Fibroblast of lung (primary cell): Measurements from ENCODE around the gene LYSMD3. TPM values are rescaled to one million over a fixed set of nuclear protein-coding genes. Genes with fewer than 3 reads are reported as not detected.

Experiments used
- DNase-seq, 2 donors: peaks; one replicate each; pipeline versions ENCODE4 v3.0.0 to v3.0.0-alpha.2; 2010; ENCODE audit warnings: low read depth in 2 of 2
- H2AFZ ChIP-seq: 2 replicates; pipeline ENCODE4 v1.5.1; 2012; ENCODE audit warnings: low read length, control low read depth, inconsistent platforms
- H3K27ac ChIP-seq: 2 replicates; pipeline ENCODE4 v1.5.1; 2011; ENCODE audit warnings: low read length, control low read depth; ENCODE audit not compliant: insufficient read depth
- H3K27me3 ChIP-seq: 2 replicates; pipeline ENCODE4 v1.5.1; 2011; ENCODE audit warnings: mild to moderate bottlenecking, low read length; ENCODE audit not compliant: control insufficient read depth, insufficient read depth
- H3K36me3 ChIP-seq: 2 replicates; pipeline ENCODE4 v1.5.1; 2011; ENCODE audit warnings: low read length; ENCODE audit not compliant: control insufficient read depth, insufficient read depth
- H3K4me1 ChIP-seq: 2 replicates; pipeline ENCODE4 v1.5.1; 2011; ENCODE audit warnings: low read length; ENCODE audit not compliant: control insufficient read depth, insufficient read depth; ENCODE audit errors: extremely low read depth
- H3K4me2 ChIP-seq: 2 replicates; pipeline ENCODE4 v1.5.1; 2011; ENCODE audit warnings: low read length, control low read depth; ENCODE audit not compliant: insufficient read depth; ENCODE audit errors: extremely low read depth
- H3K4me3 ChIP-seq, 4 experiments: fragments of 200-600 bp in 1 of 4; sonication (generic) in 1 of 4; replicated peaks in 1 of 4; 2 replicates each; pipeline ENCODE4 v1.5.1; 2011 to 2016; ENCODE audit warnings: low read length in 4 of 4, low read depth in 3 of 4, mild to moderate bottlenecking in 3 of 4, control low read depth in 2 of 4, inconsistent platforms in 1 of 4, mixed read lengths in 1 of 4; ENCODE audit not compliant: insufficient read depth in 1 of 4; ENCODE audit errors: control extremely low read depth in 1 of 4
- H3K79me2 ChIP-seq: 2 replicates; pipeline ENCODE4 v1.5.1; 2012; ENCODE audit warnings: mild to moderate bottlenecking, low read length, inconsistent platforms; ENCODE audit not compliant: control insufficient read depth, insufficient read depth
- H3K9ac ChIP-seq: 2 replicates; pipeline ENCODE4 v1.5.1; 2011; ENCODE audit warnings: mild to moderate bottlenecking, low read length, control low read depth; ENCODE audit not compliant: insufficient read depth
- H3K9me3 ChIP-seq: 2 replicates; pipeline ENCODE4 v1.5.1; 2012; ENCODE audit warnings: low read depth, low read length; ENCODE audit not compliant: control insufficient read depth, insufficient read depth
- H4K20me1 ChIP-seq: 2 replicates; pipeline ENCODE4 v1.5.1; 2011; ENCODE audit warnings: low read length; ENCODE audit not compliant: control insufficient read depth, insufficient read depth; ENCODE audit errors: extremely low read depth
- EZH2 ChIP-seq: IDR thresholded peaks from 2 replicates; pipeline ENCODE4 v1.5.1; 2012; ENCODE audit warnings: low read length, control low read depth, mild to moderate bottlenecking; ENCODE audit errors: missing control alignments
- polyA plus RNA-seq, 2 donors: library from polyadenylated mRNA; depleted of rRNA in 1 of 2; stranded (reverse) in 1 of 2; unstranded in 1 of 2; fragments of >200 nt; gene quantifications; 2 replicates each; pipeline ENCODE4 v1.2.1, GENCODE V29; 2011 to 2012; ENCODE audit warnings: missing spikeins in 1 of 2
- total RNA-seq: library from RNA; depleted of rRNA; stranded (reverse); fragments of >200 nt; gene quantifications from 2 replicates; pipeline ENCODE4 v1.2.1, GENCODE V29; 2014
- TF ChIP-seq, protein P1 (sequence below), 2 donors: IDR thresholded peaks in 1 of 2; conservative IDR thresholded peaks in 1 of 2; 1 replicate in 1 of 2; 2 replicates in 1 of 2; pipeline ENCODE4 v1.5.1; 2011 to 2012; ENCODE audit warnings: low read length in 2 of 2, control low read depth in 1 of 2, inconsistent platforms in 1 of 2, low read depth in 1 of 2, mild to moderate bottlenecking in 1 of 2

LYSMD3 gene
- total and polyA plus RNA-seq, 2 donors (not counting 1 experiment from before 2014, with no cell fraction given) = 17.0 to 30.0 TPM

DNA sequence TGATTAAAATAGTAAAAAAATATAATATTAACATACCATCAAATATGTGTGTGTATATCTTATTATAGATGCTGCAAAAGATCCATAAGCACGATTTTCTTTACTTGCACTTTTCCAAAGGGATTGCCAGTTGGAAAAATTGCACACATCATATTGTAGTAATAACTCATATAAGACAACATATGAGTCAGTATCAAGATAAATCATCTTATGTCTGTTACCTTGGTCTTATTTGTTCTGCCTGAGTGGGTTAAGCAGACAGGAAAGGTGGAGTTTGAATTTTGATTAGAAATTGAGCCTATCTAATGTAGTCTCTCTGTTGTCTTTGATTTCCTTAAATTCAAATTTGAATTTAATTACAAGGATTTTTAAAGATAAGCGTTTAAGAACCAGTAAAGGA, 24.6 kb downstream of the LYSMD3 start:
- DNase-seq = peak in 1 of 2 donors; percentile 25
- H3K9ac ChIP-seq = no peak overlapping the region
- no peaks in the 10 kb centered on the region for H3K9me3 ChIP-seq
- H4K20me1 ChIP-seq = no peaks in the 10 kb centered on the region
- H3K4me2 ChIP-seq = no peak overlapping the region
- no peak overlapping the region for H3K27ac ChIP-seq
- H3K4me3 ChIP-seq = no peak overlapping the region
- H3K4me1 ChIP-seq = no peaks in the 10 kb centered on the region
- TF ChIP-seq, protein P1, sequence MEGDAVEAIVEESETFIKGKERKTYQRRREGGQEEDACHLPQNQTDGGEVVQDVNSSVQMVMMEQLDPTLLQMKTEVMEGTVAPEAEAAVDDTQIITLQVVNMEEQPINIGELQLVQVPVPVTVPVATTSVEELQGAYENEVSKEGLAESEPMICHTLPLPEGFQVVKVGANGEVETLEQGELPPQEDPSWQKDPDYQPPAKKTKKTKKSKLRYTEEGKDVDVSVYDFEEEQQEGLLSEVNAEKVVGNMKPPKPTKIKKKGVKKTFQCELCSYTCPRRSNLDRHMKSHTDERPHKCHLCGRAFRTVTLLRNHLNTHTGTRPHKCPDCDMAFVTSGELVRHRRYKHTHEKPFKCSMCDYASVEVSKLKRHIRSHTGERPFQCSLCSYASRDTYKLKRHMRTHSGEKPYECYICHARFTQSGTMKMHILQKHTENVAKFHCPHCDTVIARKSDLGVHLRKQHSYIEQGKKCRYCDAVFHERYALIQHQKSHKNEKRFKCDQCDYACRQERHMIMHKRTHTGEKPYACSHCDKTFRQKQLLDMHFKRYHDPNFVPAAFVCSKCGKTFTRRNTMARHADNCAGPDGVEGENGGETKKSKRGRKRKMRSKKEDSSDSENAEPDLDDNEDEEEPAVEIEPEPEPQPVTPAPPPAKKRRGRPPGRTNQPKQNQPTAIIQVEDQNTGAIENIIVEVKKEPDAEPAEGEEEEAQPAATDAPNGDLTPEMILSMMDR (conservative IDR thresholded peaks at IDR 0.05 in 1 of 2, IDR thresholded peaks at IDR 0.05 in 1 of 2; ENCODE audit: low read depth in 1 of 2, low read length in 2 of 2) = no peak
- TF ChIP-seq EZH2 = no peak
- H3K36me3 ChIP-seq = no peaks in the 10 kb centered on the region
- H2AFZ ChIP-seq = no peak overlapping the region
- no peaks in the 10 kb centered on the region for H3K27me3 ChIP-seq
- H3K79me2 ChIP-seq = no peaks in the 10 kb centered on the region

DNA sequence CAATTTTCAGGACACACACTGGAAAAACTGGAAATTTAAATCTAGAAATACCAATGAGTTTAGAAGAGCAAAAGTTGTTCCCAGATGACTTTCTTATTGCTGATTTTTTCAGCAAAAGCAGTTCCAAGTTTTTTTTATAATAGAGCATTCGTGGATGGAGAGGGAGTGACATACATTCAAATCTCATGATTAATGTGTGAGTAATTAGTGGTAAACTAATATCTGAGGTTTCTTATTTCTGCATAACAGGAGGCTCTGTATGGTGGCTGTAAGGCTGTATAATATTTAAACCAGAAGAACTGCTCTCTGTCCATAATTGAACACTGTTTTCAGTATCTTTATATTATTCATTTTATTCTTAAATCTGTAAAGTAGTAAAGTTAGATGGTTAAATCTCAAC, 25.8 kb downstream of the LYSMD3 start:
- Histone ChIP-seq H3K27ac (no peak overlapping the region), H3K9ac (no peak overlapping the region), H3K27me3 (no peaks in the 10 kb centered on the region), H3K4me2 (no peak overlapping the region), H3K36me3 (no peaks in the 10 kb centered on the region), H4K20me1 (no peaks in the 10 kb centered on the region), H3K4me3 (no peak overlapping the region), H3K9me3 (no peaks in the 10 kb centered on the region), H2AFZ (no peak overlapping the region), H3K4me1 (no peaks in the 10 kb centered on the region), H3K79me2 (no peaks in the 10 kb centered on the region)
- peak in 1 of 2 donors; percentile 30 for DNase-seq
- TF ChIP-seq, protein P1 (conservative IDR thresholded peaks at IDR 0.05 in 1 of 2, IDR thresholded peaks at IDR 0.05 in 1 of 2; ENCODE audit: low read depth in 1 of 2, low read length in 2 of 2) = no peak
- no peak for TF ChIP-seq EZH2

DNA sequence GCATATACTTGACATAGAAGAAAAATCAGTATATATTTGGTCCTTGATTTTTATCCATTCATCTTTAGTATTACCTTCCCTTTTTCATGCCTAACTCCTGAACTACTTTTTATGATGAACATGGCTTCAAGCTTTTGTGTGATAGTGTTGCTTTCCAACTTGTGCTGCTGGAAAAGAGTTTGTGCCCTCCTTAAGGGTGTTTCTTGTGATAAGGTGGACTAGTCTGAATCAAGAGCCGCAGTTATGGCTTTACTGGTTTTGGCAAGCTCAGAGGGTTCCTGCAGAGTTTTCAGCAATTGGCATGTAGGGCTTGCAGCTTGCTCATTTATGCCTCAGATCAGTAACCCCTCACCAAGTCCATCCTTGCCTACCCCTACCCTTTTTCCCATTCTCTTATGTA, 34.2 kb downstream of the LYSMD3 start:
- H3K79me2 ChIP-seq = no peaks in the 10 kb centered on the region
- no peaks in the 10 kb centered on the region for H3K9me3 ChIP-seq
- TF ChIP-seq, protein P1 (conservative IDR thresholded peaks at IDR 0.05 in 1 of 2, IDR thresholded peaks at IDR 0.05 in 1 of 2; ENCODE audit: low read depth in 1 of 2, low read length in 2 of 2) = no peak
- TF ChIP-seq EZH2 = no peak

More for the DNA sequence above, 34.2 kb downstream of the LYSMD3 start:
- Histone ChIP-seq H3K27me3 (no peaks in the 10 kb centered on the region), H3K36me3 (no peaks in the 10 kb centered on the region), H3K27ac (no peak overlapping the region), H4K20me1 (no peaks in the 10 kb centered on the region), H3K4me3 (no peak overlapping the region), H2AFZ (no peak overlapping the region), H3K9ac (no peak overlapping the region), H3K4me1 (no peaks in the 10 kb centered on the region), H3K4me2 (no peak overlapping the region)
- DNase-seq = no peak
